GM12874 (cell line): ENCODE measurements around the gene RBBP8NL.

Experiments used
- TF ChIP-seq, protein P1 (sequence below): IDR thresholded peaks from 2 replicates; pipeline ENCODE4 v1.5.1; 2011; ENCODE audit warnings: low read depth, mild to moderate bottlenecking, control low read depth, low read length, moderate library complexity; ENCODE audit not compliant: insufficient read depth

The RBBP8NL gene

DNA sequence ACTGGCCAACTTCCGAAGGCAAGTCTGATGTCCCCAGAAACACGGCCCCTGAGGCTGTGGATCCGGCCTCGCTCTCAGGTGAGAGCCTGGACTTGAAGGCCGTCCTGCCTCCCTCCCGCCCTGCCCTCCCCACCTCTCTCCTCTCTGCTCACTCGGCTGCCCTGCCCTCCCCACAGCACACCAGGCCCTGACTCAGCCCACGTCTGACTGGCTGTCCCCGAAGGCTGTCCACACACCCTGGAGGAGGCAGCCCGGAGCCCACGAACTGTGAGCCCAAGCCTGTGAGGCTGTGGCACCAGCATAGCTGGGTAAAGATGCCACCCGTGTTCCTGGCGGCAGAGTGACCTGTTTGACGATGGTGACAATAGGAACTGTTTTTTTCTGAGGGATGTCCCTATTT is 32.1 kb upstream of the RBBP8NL start:
- TF ChIP-seq, protein P1, sequence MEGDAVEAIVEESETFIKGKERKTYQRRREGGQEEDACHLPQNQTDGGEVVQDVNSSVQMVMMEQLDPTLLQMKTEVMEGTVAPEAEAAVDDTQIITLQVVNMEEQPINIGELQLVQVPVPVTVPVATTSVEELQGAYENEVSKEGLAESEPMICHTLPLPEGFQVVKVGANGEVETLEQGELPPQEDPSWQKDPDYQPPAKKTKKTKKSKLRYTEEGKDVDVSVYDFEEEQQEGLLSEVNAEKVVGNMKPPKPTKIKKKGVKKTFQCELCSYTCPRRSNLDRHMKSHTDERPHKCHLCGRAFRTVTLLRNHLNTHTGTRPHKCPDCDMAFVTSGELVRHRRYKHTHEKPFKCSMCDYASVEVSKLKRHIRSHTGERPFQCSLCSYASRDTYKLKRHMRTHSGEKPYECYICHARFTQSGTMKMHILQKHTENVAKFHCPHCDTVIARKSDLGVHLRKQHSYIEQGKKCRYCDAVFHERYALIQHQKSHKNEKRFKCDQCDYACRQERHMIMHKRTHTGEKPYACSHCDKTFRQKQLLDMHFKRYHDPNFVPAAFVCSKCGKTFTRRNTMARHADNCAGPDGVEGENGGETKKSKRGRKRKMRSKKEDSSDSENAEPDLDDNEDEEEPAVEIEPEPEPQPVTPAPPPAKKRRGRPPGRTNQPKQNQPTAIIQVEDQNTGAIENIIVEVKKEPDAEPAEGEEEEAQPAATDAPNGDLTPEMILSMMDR: no peak

DNA sequence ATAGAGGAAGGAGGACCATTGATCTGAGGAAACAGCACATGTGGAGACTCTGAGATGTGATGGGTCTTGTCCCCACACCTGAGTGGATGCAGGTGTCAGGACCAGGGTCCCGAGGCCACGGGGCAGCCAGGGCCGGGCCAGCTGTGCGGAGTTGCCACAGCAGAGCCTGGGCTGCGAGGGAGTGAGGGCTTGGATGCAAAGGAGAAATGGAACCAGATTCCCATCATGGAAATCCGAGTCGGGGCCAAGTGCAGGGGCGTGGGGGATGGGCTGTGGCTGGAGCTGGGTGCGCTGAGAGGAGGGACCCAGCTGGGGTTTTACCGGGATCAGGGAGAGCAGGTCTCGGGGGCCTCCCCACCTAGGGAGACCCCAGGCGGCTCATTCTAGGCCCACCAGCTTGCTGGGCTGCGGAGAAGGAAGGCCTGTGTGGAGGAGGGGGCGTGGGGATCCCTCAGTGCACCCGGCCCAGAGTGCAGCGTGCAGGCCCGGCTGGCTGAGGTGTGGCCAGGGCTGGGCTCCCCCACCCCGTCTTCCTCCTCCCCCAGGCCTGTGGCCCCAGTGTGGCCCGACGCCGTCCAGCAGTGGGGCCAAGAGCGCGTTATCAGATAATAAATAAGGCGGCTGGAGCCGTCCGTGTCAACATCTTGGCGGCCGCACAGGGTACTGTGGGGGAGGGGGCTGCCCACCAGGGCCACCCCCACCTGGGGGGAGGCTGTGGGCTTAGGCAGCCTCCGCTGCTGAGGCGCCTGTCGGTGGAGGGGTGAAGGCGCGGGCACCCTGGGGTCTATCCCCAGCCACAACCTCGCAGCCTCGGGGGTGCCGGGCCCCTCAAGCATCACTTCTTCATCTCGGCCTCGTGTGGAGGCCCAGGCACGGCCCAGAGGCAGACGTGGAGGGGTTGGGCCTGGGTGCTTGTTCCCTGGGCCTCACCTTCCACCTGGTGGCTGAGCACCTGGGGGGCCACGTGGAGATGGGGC is 31.2 kb upstream of the RBBP8NL start:
- TF ChIP-seq, protein P1: no peak

GRCh38 chr20:62457831-62458230 is 30.5 kb upstream of the RBBP8NL start:
- TF ChIP-seq, protein P1: no peak

- TF ChIP-seq, protein P1: no peak
Observed at GRCh38 chr20:62457098-62457497, 29.8 kb upstream of the RBBP8NL start.

DNA sequence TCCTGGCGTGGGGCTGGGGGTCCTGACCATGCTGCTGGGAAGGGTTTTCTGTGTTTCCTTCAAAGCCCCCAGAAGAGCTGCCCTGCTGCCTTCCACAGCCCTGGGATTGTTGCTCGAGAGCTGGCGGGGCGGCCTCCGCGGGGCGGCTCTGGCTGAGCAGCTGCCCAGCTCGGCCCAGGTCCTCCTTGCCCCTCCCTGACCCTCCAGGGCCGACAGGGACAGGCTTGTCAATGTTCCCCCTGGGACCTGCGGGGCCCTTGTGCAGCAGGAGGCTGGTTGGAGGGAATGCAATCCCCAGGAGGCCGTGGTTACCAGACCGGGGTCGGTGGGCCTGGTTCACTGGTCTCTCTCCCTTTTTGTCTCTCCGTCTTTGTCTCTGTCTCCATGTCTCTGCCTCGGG is 28.6 kb upstream of the RBBP8NL start:
- TF ChIP-seq, protein P1: no peak

DNA sequence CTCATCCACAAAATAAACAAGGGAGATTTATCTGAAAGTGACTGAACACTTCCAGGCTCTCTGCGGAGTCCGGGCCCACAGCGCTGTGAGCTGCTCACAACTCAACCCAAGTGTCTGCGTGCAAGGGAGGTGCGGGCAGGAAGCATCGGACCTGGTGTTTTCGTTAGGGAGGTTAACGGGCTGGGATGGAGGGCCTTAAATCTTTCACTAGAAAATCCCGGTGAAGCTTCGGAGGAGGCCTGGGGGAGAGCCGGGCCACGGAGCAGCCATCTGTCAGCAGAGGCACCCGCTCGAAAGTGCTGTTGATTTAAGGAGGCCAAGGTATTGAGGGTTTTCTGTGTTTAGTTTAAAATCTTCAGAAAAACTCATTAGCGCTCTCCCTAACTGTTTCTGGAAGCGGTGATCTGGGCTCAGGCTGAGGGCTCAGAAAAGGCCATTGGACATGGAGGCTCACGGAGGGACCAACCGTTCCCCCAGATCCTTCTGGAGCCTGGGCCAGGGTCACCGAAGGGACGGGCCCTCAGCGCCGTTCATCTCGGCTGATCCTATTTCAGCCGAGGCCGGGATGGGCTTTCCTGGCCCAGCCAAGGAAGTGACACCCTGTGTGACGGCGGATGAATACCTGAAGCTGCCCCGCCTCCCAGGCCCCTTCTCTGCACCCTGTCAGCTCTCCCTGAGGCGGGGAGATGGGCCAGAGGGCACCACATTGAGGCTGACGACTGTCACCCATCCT is 27.7 kb upstream of the RBBP8NL start:
- TF ChIP-seq, protein P1: no peak

DNA sequence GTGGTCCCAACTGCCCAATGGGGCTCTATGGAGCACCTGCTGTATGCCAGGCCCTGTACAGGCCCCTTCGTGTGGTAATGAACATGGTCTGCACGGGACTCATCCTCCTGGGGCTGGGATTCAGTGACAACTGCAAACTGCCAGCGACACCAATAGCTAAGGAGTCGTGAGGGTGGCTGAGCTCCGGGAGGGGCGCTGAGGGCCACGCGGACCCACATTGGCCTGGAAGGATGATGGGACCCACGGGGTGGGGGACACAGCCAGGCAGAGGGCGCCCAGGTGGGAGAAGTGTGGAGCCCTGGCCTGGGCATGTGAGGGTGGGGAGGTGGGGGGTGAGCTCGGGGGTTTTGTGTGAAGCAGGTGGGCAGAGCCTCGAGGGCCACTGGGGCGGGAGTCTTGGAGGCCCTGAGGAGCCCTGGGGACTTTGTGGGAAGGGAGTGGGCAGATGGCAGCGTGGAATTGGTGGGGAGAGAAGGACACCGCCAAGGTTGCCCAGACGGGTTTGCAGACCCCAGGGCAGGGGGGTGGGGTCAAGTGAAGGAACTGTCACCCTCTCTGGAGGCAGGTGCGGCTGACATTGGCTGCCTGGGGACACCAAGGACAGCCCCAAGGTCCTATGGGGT is 26.0 kb upstream of the RBBP8NL start:
- TF ChIP-seq, protein P1: no peak
